ENCODE results near the gene RAPGEF1.

The RAPGEF1 gene

GRCh38 chr9:131603711-131604439, 136.0 kb downstream of the RAPGEF1 start:
- DNase-seq (ENCODE audit: low read depth) = no peak
- H3K4me3 ChIP-seq (ENCODE audit: control insufficient read depth, low read depth, low read length) = no peak overlapping the region
- no peak for TF ChIP-seq CTCF (conservative IDR thresholded peaks at IDR 0.05; ENCODE audit: control insufficient read depth, insufficient read depth, low read depth, low read length)

DNA sequence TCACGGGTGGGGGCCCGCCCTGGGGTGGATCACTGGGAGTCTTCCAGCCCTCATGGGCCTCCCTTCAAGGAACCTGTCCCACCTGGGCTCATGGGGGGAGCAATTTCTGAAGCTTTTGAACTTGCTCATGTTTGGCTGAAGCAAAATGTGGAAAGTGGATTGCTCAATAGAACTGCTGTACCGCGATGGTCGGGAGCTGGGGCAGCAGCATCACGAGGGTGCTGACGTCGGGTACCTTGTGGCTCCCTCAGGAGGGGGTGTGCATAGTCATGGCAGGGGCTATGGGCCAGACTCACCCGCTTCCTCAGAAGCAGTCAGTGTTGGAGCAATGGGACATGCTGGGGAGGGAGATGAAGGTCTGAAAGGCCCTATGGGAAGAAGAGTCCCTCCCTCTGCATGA, 136.7 kb downstream of the RAPGEF1 start:
- no peak for DNase-seq (ENCODE audit: low read depth)
- no peak overlapping the region for H3K4me3 ChIP-seq (ENCODE audit: control insufficient read depth, low read depth, low read length)
- no peak for TF ChIP-seq CTCF (conservative IDR thresholded peaks at IDR 0.05; ENCODE audit: control insufficient read depth, insufficient read depth, low read depth, low read length)

DNA sequence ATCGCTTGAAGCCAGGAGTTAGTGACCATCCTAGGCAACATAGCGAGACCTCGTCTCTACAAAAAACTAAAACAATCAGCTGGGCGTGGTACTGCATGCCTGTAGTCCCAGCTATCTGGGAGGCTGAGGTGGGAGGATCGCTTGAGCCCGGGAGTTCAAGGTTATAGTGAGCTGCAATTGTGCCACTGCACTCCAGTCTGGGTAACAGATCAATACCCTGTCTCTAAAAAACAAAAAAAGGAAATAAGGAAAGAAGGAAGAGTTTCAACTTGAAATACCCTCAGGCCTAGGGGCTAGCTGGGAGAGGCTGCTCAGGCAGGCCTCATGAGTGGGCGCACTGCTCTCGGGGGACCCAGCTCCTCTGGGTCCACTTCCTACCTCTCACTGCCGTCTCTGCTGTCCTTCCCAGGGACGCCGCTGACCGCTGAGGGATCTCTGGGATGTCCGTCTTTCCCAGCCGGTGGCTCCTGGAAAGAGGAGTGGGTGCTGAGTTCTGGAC, 138.1 kb downstream of the RAPGEF1 start:
- no peak for DNase-seq (ENCODE audit: low read depth)
- no peak overlapping the region for H3K4me3 ChIP-seq (ENCODE audit: control insufficient read depth, low read depth, low read length)
- no peak for TF ChIP-seq CTCF (conservative IDR thresholded peaks at IDR 0.05; ENCODE audit: control insufficient read depth, insufficient read depth, low read depth, low read length)

DNA sequence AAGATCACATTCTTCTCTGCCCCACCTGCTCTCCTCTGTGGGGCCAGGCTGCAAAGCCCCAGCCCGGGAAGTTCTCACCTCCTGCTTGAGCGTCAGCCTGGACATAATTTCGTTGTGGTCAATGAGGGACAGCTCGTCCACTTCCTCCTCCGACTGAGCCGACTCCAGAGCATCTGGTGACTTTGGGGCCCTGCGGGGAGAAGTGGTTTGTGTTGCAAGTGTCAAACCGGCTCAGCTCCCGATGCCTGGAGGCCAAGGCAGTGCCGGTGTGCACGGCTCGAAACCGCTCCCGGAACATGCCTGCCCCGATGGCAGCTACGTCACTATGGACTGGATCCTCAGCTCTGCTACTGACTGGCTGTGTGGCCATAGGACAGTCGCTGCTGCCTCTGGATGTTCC, 141.8 kb downstream of the RAPGEF1 start:
- no peak overlapping the region for H3K4me3 ChIP-seq (ENCODE audit: control insufficient read depth, low read depth, low read length)
- TF ChIP-seq CTCF (conservative IDR thresholded peaks at IDR 0.05; ENCODE audit: control insufficient read depth, insufficient read depth, low read depth, low read length) = no peak
- no peak for DNase-seq (ENCODE audit: low read depth)

DNA sequence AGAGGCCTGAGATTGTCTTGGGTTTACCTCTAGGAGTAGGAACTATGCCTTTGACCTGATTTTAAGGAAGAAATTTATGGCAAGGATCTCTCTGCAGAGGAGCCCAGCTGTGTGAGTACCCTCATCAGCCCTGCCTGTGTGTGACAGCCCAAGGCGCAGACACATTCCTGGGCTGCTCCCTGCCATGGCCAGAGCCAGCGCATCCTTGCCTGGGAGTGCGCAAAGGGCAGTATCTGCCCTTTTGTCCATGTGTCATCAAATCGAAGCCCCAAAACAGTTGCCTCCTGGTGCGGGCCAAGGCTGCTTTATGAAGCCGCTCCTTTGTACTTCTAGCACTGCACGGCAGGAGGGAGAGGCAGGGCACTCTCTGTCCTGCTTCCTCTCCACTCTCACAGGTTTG, 142.6 kb downstream of the RAPGEF1 start:
- DNase-seq (ENCODE audit: low read depth) = no peak
- no peak for TF ChIP-seq CTCF (conservative IDR thresholded peaks at IDR 0.05; ENCODE audit: control insufficient read depth, insufficient read depth, low read depth, low read length)
- H3K4me3 ChIP-seq (ENCODE audit: control insufficient read depth, low read depth, low read length) = no peak overlapping the region

DNA sequence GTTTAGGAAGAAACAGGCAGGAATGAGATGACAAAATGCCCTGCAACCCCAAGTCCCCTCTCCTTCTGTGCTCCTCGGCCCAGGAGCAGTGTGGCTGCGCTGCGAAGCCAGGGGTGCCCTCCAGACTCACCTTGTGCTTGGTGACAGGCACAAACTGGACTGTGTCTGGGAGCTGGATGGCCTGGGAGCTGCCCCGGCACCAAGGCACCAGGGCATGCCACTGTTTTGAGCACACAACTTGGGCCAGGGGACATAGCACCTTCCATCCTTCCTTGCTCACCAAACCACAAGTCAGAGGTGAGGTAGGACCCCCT, 143.5 kb downstream of the RAPGEF1 start:
- TF ChIP-seq CTCF (conservative IDR thresholded peaks at IDR 0.05; ENCODE audit: control insufficient read depth, insufficient read depth, low read depth, low read length) = no peak
- no peak for DNase-seq (ENCODE audit: low read depth)
- no peak overlapping the region for H3K4me3 ChIP-seq (ENCODE audit: control insufficient read depth, low read depth, low read length)
